GM13977 (cell line): ENCODE results near the gene RORC.
"Not testable (repeated sequence)": the region's sequence is repeated elsewhere in the genome, so short reads cannot be mapped to it uniquely, and the experiment has no call there.

Source experiments
- DNase-seq: peaks from one replicate; pipeline ENCODE4 v3.0.0; 2012; ENCODE audit warnings: low spot score
- in situ Hi-C: fragments of 300-500 bp; cut with MboI; formaldehyde crosslinking; loops from one replicate; pipeline ENCODE4 v1.12.0; 2022; ENCODE audit warnings: low sequenced_read_pairs, low pct_unique_long_range_greater_than_20kb, mixed read lengths, inconsistent platforms; ENCODE audit not compliant: unreplicated experiment
- TF ChIP-seq, protein P1 (sequence below): IDR thresholded peaks from 2 replicates; pipeline ENCODE4 v1.5.1; 2012; ENCODE audit warnings: mild to moderate bottlenecking, control low read depth; ENCODE audit not compliant: insufficient read depth; ENCODE audit errors: extremely low read depth, missing control alignments

Gene RORC

DNA sequence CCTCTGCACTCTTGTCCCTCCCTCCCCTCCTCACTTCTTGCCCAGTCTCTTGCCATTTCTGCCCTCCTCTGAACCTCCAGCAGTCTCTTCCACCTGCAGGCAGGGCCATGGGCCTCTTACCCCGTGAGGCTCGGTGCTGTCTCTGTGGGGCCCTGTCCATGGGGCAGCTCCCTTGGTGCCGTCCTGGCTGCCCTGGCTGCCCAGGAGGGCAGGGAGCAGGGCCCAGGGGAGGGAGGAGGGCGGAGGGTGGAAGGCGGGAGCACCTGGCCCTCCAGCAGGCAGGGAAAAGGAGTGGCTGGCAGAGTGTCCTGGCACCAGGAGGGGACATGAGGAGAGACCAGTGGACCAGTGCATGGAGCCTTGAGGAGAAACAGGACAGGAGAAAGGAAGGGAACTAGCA is at the start of gene RORC:
Gene RORC, minus strand, starts transcription at position 198 of the 400 bp plus-strand sequence. Its CDS starts 38 bp downstream, at position 160.
- in situ Hi-C loops, result no loop called here
- DNase-seq, result no peak
- TF ChIP-seq, protein P1, sequence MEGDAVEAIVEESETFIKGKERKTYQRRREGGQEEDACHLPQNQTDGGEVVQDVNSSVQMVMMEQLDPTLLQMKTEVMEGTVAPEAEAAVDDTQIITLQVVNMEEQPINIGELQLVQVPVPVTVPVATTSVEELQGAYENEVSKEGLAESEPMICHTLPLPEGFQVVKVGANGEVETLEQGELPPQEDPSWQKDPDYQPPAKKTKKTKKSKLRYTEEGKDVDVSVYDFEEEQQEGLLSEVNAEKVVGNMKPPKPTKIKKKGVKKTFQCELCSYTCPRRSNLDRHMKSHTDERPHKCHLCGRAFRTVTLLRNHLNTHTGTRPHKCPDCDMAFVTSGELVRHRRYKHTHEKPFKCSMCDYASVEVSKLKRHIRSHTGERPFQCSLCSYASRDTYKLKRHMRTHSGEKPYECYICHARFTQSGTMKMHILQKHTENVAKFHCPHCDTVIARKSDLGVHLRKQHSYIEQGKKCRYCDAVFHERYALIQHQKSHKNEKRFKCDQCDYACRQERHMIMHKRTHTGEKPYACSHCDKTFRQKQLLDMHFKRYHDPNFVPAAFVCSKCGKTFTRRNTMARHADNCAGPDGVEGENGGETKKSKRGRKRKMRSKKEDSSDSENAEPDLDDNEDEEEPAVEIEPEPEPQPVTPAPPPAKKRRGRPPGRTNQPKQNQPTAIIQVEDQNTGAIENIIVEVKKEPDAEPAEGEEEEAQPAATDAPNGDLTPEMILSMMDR, result no peak

DNA sequence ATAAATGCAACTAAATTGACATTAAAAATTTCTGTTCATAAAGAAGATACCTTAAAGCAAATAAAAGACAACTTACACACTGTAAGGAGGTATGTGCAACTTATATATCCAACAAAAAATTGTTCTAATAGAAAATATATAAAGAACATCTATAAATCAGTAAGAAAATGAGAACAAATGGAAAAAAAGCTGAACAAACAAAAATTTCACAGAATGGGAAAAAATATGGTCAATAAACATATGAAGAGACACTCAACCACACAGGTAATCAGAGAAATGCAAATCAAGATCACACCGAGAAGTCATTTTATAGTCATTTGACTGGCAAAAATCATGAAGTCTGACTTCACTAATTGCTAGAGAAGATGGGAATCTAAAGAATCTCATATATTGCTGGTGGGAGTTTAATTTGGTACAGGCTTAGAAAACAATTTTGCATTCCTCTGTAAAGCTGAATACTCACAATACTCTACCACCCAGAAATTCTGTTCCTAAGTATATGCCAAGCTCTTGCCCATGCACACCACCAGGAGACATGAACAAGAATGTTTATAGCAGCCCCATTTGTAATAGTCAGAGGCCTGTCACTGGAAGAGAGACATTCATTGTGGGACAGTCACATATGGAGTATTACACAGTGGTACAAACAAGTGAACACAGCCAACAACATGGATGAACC is 44.0 kb upstream of the RORC start:
- DNase-seq, result no peak
- in situ Hi-C loops, result no loop called here
- TF ChIP-seq, protein P1, result no peak

DNA sequence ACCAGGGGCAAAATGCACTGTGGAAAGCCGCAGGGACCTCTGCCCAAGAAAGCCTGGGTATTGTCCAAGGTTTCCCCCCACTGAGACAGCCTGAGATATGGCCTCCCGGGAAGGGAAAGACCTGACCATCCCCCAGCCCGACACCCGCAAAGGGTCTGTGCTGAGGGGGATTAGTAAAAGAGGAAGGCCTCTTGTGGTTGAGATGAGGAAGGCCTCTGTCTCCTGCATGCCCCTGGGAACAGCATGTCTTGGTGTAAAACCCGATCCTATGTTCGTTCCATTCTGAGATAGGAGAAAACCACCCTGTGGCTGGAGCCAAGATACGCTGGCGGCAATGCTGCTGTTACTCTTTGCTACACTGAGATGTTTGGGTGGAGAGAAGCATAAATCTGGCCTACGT is 41.2 kb upstream of the RORC start:
- in situ Hi-C loops, DNase-seq: not testable (repeated sequence)

DNA sequence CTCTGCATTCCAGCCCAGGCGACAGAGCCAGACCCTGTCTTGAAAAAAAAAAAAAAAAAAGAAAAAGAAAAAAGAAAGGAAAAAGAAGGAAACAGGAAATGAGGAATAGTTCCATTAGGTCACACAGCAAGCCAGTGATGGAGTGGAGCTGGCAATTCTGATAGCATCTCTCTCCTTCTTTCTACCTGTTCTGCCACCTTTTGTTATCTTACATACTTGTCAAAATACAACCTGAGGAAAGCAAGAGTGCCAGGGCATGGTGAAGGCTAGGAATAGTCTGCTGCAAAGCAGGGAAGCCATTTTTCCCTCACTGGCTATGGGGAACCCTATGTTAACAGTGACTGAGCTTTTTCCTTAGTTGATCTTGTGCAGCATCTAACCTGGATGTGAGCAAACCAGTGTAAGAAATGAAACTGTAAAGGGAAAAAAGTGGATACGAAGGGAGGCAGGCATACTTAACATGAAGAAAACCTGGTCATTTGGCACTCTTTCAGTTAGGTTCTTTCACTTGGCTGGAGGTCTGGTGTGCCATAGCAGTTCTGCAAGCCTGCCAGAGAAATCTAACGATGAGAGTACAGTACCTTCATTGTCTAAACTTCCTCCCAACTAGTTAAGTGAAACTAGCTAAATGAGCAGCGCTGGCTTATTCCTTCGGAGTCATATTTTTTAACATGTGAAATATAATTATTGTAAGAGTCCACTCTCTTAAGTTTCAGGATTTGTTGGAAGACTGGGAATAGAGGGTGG is 39.9 kb upstream of the RORC start:
- in situ Hi-C loops, result no loop called here
- TF ChIP-seq, protein P1, result no peak
- no peak for DNase-seq

DNA sequence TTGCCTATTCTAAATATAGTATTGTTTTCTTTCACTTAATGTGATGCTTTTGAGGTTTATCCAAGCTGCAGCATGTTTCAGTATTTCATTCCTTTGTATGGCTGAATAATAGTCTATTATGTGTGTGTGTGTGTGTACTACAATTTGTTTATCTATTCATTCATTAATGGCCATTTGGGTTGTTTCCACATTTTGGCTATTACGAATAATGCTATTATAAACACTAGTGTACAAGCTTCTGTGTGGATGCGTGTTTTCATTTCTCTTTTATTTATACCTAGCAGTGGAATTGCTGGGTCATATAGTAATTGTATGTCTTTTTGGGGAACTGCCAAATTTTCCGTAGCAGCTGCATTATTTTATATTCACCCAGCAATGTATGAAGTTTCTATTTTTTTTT is 36.9 kb upstream of the RORC start:
- in situ Hi-C loops, result no loop called here
- DNase-seq, result no peak
- TF ChIP-seq, protein P1, result no peak

DNA sequence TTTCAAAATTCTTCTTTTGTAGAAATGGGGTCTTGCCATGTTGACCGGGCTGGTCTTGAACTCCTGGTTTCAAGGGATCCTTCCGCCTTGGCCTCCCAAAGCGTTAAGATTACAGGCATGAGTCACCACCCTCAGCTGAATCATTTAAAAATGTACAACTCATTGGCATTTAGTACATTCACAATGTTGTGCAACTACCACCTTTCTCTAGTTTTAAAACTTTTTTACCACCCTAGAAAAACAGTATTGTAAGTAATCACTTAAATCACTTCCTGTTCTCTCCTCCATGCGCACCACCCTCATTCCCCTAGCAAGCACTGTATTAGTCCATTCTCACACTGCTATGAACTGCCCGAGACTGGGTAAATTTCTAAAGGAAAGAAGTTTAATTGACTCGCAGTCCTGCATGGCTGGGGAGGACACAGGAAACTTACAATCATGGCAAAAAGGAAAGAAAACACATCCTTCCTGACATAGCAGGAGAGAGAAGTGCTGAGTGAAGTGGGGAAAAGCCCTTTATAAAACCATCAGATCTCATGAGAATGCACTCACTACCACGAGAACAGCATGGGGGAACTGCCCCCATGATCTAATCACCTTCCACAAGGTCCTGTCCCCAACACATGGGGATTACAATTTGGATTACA is 36.3 kb upstream of the RORC start:
- in situ Hi-C loops, result no loop called here
- no peak for DNase-seq
- TF ChIP-seq, protein P1, result no peak

DNA sequence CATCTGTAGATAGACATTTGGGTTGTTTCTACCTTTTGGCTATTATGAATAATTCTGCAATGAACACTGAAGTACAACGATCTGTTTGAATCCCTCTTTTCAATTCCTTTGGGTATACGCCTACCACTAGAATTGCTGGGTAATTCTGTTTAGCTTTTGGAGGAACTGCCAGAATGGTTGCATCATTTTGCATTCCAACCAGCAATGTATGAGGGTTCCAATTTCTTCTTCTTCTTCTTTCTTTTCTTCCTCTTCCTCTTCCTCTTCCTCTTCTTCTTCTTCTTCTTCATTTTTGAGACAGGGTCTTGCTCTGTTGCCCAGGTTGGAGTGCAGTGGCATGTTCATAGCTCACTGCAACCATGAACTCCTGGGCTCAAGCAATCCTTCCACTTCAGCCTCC is 35.7 kb upstream of the RORC start:
- DNase-seq, result no peak
- TF ChIP-seq, protein P1, result no peak
- in situ Hi-C loops, result no loop called here
